ENCODE measurements around the gene IGSF23. TPM values are rescaled to one million over a fixed set of nuclear protein-coding genes. Genes with fewer than 3 reads are reported as not detected.
"Not testable (repeated sequence)": the region's sequence is repeated elsewhere in the genome, so short reads cannot be mapped to it uniquely, and the experiment has no call there.

IGSF23 gene
- total RNA-seq, 1 experiment from 2014 or later, result not detected

DNA sequence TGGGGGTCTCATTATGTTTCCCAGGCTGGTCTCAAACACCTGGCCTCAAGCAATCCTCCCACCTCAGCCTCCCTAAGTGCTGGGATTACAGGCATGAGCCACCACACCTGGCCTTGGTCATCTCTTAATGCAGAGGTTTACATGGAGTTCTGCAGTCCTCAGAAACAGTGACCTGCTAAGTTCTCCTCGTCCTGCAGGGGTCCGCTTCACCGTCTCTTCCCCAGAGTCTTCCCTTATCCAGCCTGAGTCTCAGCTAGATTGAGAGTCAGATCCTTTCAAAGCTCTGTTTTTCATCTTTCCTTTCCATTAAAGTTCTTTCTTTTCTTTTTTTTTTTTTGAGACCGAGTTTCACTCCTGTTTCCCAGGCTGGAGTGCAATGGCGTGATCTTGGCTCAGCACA lies 2.9 kb upstream of the IGSF23 start:
- H3K9me3 ChIP-seq (ENCODE audit: insufficient read depth, low read depth); intact Hi-C loops (cut with micrococcal nuclease; ENCODE audit: unreplicated experiment); H3K27me3 ChIP-seq (ENCODE audit: insufficient read depth, low read depth); H3K27ac ChIP-seq; H3K4me3 ChIP-seq; BruUV-seq (replicated peaks); H4K20me1 ChIP-seq (ENCODE audit: insufficient read depth); H3K79me2 ChIP-seq (ENCODE audit: low read depth); H3K36me3 ChIP-seq (ENCODE audit: low read depth); DNase-seq; H3K9me2 ChIP-seq (ENCODE audit: insufficient read depth); H3K4me2 ChIP-seq; H2AFZ ChIP-seq: not testable (repeated sequence)
- POLR2A ChIA-PET (ENCODE audit: unreplicated experiment), result interaction anchor here (0.6 kb wide), 1 partner anchor 829 kb away, joined by 3 read pairs; no protein-coding TSS in a partner anchor
- CTCF ChIA-PET, result interaction anchor here (0.6 to 1.2 kb wide), 5 partner anchors 8 to 129 kb away, joined by 3 to 10 read pairs (median 4); no protein-coding TSS in a partner anchor
- TF ChIP-seq, protein P1, sequence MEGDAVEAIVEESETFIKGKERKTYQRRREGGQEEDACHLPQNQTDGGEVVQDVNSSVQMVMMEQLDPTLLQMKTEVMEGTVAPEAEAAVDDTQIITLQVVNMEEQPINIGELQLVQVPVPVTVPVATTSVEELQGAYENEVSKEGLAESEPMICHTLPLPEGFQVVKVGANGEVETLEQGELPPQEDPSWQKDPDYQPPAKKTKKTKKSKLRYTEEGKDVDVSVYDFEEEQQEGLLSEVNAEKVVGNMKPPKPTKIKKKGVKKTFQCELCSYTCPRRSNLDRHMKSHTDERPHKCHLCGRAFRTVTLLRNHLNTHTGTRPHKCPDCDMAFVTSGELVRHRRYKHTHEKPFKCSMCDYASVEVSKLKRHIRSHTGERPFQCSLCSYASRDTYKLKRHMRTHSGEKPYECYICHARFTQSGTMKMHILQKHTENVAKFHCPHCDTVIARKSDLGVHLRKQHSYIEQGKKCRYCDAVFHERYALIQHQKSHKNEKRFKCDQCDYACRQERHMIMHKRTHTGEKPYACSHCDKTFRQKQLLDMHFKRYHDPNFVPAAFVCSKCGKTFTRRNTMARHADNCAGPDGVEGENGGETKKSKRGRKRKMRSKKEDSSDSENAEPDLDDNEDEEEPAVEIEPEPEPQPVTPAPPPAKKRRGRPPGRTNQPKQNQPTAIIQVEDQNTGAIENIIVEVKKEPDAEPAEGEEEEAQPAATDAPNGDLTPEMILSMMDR (conservative IDR thresholded peaks at IDR 0.05), result peak; percentile 49; the same call in 1 of the 2 replicates
- Histone ChIP-seq H3F3A (ENCODE audit: insufficient read depth, low read depth) (peaks cover 35% of the 10 kb centered on the region; the same call in 1 of the 2 replicates), H3K4me1 (replicated peaks; ENCODE audit: insufficient read depth) (peaks cover 43% of the 10 kb centered on the region)

DNA sequence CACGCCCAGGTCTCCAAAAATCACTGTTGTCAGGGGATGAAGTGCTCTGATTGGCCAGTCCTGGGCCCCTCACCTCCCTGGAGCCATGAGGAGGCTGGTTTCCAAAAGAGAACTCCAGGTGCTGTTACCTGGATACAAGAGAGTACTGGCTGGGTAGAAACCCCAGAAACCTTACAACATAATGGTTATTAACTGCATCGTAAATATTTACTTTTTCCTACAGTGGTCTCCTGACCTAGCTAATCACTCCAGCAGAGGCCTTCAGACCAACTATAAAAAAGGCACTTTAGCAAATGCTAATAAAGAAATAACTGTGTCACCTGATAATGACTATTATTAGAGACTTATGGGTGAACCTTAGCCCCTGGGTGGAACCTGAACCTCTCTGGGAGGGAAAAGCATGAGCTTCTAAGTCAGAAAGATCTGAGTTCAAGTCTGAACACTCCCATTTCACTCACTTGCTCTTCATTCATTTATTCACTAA lies 1.5 kb upstream of the IGSF23 start:
- BruUV-seq (replicated peaks), result no TSS peak
- H2AFZ ChIP-seq, result no peak overlapping the region
- H3K27me3 ChIP-seq (ENCODE audit: insufficient read depth, low read depth), result no peaks in the 10 kb centered on the region
- peaks cover 38% of the 10 kb centered on the region for H3K4me1 ChIP-seq (replicated peaks; ENCODE audit: insufficient read depth)
- no peaks in the 10 kb centered on the region for H3K9me3 ChIP-seq (ENCODE audit: insufficient read depth, low read depth)
- ChIA-PET POLR2A (ENCODE audit: unreplicated experiment) (no interaction called here), CTCF (interaction anchor here (0.7 kb wide), 1 partner anchor 37 kb away, joined by 3 read pairs; no protein-coding TSS in a partner anchor)
- TF ChIP-seq, protein P1 (conservative IDR thresholded peaks at IDR 0.05), result no peak
- no peak for TF ChIP-seq EZH2 (IDR thresholded peaks at IDR 0.05; ENCODE audit: low read depth)
- H3F3A ChIP-seq (ENCODE audit: insufficient read depth, low read depth), result peaks cover 30% of the 10 kb centered on the region; the same call in 1 of the 2 replicates
- peak in 1 of 2 experiments; percentile 55 for DNase-seq
- H4K20me1 ChIP-seq (ENCODE audit: insufficient read depth), result no peaks in the 10 kb centered on the region
- intact Hi-C loops (cut with micrococcal nuclease; ENCODE audit: unreplicated experiment), result no loop called here
- H3K4me2 ChIP-seq, result no peak overlapping the region
- no peaks in the 10 kb centered on the region for H3K9me2 ChIP-seq (ENCODE audit: insufficient read depth)
- H3K79me2 ChIP-seq (ENCODE audit: low read depth), result no peaks in the 10 kb centered on the region
- H3K27ac ChIP-seq, result peak overlapping the region; percentile 4; the same call in 1 of the 2 replicates
- H3K4me3 ChIP-seq, result no peak overlapping the region
- H3K36me3 ChIP-seq (ENCODE audit: low read depth), result no peaks in the 10 kb centered on the region

DNA sequence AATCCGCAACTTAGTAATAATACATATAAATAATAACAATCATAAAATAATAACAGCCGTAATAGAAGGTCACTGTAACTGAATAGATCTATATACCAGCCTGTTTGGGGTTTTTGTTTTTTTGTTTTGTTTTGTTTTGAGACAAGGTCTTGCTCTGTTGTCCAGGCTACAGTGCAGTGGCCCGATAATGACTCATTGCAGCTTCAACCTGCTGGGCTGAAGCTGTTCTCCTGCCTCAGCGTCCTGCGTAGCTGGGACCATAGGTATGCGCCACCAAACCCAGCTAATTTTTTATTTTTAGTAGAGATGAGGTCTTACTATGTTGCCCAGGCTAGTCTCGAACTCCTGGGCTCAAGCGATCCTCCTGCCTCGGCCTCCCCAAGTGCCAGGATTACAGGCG lies 950 bp downstream of the IGSF23 start:
- CTCF ChIA-PET, result no interaction called here
- Histone ChIP-seq H3K4me1 (replicated peaks; ENCODE audit: insufficient read depth) (peaks cover 16% of the 10 kb centered on the region), H3K9me3 (ENCODE audit: insufficient read depth, low read depth) (no peaks in the 10 kb centered on the region), H3K4me2 (no peak overlapping the region), H3K27me3 (ENCODE audit: insufficient read depth, low read depth) (no peaks in the 10 kb centered on the region), H4K20me1 (ENCODE audit: insufficient read depth) (no peaks in the 10 kb centered on the region), H3K79me2 (ENCODE audit: low read depth) (no peaks in the 10 kb centered on the region), H2AFZ (no peak overlapping the region), H3K36me3 (ENCODE audit: low read depth) (no peaks in the 10 kb centered on the region), H3K9me2 (ENCODE audit: insufficient read depth) (no peaks in the 10 kb centered on the region), H3K4me3 (no peak overlapping the region), H3F3A (ENCODE audit: insufficient read depth, low read depth) (peaks cover 27% of the 10 kb centered on the region; the same call in 1 of the 2 replicates), H3K27ac (no peak overlapping the region)
- intact Hi-C loops (cut with micrococcal nuclease; ENCODE audit: unreplicated experiment), result no loop called here
- no TSS peak for BruUV-seq (replicated peaks)
- POLR2A ChIA-PET (ENCODE audit: unreplicated experiment), result no interaction called here
- TF ChIP-seq EZH2 (IDR thresholded peaks at IDR 0.05; ENCODE audit: low read depth), result no peak
- TF ChIP-seq, protein P1 (conservative IDR thresholded peaks at IDR 0.05), result no peak
- no peak for DNase-seq
